HCT116 (cell line): Measurements from ENCODE around the gene VAV2. TPM values are rescaled to one million over a fixed set of nuclear protein-coding genes. Genes with fewer than 3 reads are reported as not detected.

ENCODE experiments used
- ATAC-seq: fragments of 200-7000 bp; cut with Tn5 transposase; 2 replicates; pipeline ENCODE4 v1.9.1; 2020; ENCODE audit warnings: mild to moderate bottlenecking, moderate library complexity
- BruUV-seq: library from RNA; stranded (reverse); fragments of 400-500 nt; replicated peaks from 2 replicates; lab custom pipeline; 2021; lab: Mats Ljungman, UMichigan
- CTCF ChIA-PET: fragments of 300-600 bp; sonication (Branson Sonifier 250); formaldehyde crosslinking; loops from one replicate; lab custom pipeline; 2021; ENCODE audit warnings: antibody characterized with exemption; lab: Charles Lee
- POLR2A ChIA-PET: fragments of 300-600, 350-600 bp; sonication (Branson Sonifier 250); formaldehyde crosslinking; loops from one replicate; lab custom pipeline; 2021; ENCODE audit warnings: antibody characterized with exemption; lab: Charles Lee
- RAD21 ChIA-PET, 2 experiments: fragments of 300-600 bp; sonication (Branson Sonifier 250); formaldehyde crosslinking; loops; one replicate each; lab custom pipeline; 2023; ENCODE audit warnings: low total read pairs in 2 of 2; ENCODE audit not compliant: uncharacterized antibody in 2 of 2, unreplicated experiment in 2 of 2, low non-redundant PET in 1 of 2; lab: Charles Lee
- DNase-seq: peaks from one replicate; pipeline ENCODE4 v3.0.0-alpha.2; 2010; ENCODE audit warnings: low read depth, low spot score
- H2AFZ ChIP-seq: fragments of 200-600 bp; shearing (Covaris generic), sonication (generic); 2 replicates; pipeline ENCODE4 v1.6.1; 2017; ENCODE audit warnings: low read depth, mixed run types, mixed read lengths, antibody characterized with exemption, low read length; ENCODE audit not compliant: poor library complexity, severe bottlenecking
- H3K27ac ChIP-seq: 2 replicates; pipeline ENCODE4 v1.5.1; 2012; ENCODE audit warnings: low read depth, low read length
- H3K27me3 ChIP-seq: fragments of 200-600 bp; sonication (generic); 2 replicates; pipeline ENCODE4 v1.6.1; 2016; ENCODE audit warnings: mixed run types, low read length, mixed read lengths; ENCODE audit not compliant: insufficient read depth
- H3K36me3 ChIP-seq, 2 experiments: fragments of 200-500 bp in 1 of 2; fragments of 200-600 bp in 1 of 2; sonication (Bioruptor generic) in 1 of 2; sonication (generic) in 1 of 2; 2 replicates each; pipeline versions ENCODE4 v1.5.1 to v1.6.1; 2014 to 2016; ENCODE audit warnings: low read length in 2 of 2, inconsistent platforms in 1 of 2, mixed read lengths in 1 of 2, mixed run types in 1 of 2; ENCODE audit not compliant: insufficient read depth in 2 of 2, control insufficient read depth in 1 of 2
- H3K4me1 ChIP-seq, 2 experiments: fragments of 200-600 bp in 1 of 2; sonication (generic) in 1 of 2; 2 replicates each; pipeline versions ENCODE4 v1.5.1 to v1.6.1; 2012 to 2017; ENCODE audit warnings: low read length in 2 of 2, inconsistent platforms in 1 of 2, mild to moderate bottlenecking in 1 of 2, mixed read lengths in 1 of 2, mixed run types in 1 of 2, moderate library complexity in 1 of 2; ENCODE audit not compliant: insufficient read depth in 2 of 2, control insufficient read depth in 1 of 2
- H3K4me2 ChIP-seq: fragments of 200-600 bp; sonication (generic); 2 replicates; pipeline ENCODE4 v1.6.1; 2017; ENCODE audit warnings: mixed run types, low read length, mixed read lengths
- H3K4me3 ChIP-seq, 2 experiments: fragments of 200-600 bp in 1 of 2; sonication (generic) in 1 of 2; replicated peaks in 1 of 2; 2 replicates each; pipeline ENCODE4 v1.5.1; 2011 to 2016; ENCODE audit warnings: low read length in 2 of 2, control low read depth in 1 of 2, low read depth in 1 of 2, mild to moderate bottlenecking in 1 of 2, mixed read lengths in 1 of 2, mixed run types in 1 of 2
- H3K79me2 ChIP-seq: fragments of 200-600 bp; sonication (generic); 2 replicates; pipeline ENCODE4 v1.6.1; 2017; ENCODE audit warnings: mild to moderate bottlenecking, mixed run types, low read length, moderate library complexity, mixed read lengths; ENCODE audit not compliant: insufficient read depth
- H3K9ac ChIP-seq: fragments of 200-600 bp; sonication (generic); 2 replicates; pipeline ENCODE4 v1.6.1; 2016; ENCODE audit warnings: low read length, mixed read lengths
- H3K9me2 ChIP-seq: fragments of 200-600 bp; sonication (generic), shearing (Covaris generic); 2 replicates; pipeline ENCODE4 v1.6.1; 2017; ENCODE audit warnings: mixed run types, mild to moderate bottlenecking, moderate library complexity; ENCODE audit not compliant: insufficient read depth
- H3K9me3 ChIP-seq, 2 experiments: fragments of 200-500 bp in 1 of 2; fragments of 200-600 bp in 1 of 2; sonication (Bioruptor generic) in 1 of 2; sonication (generic) in 1 of 2; 2 replicates each; pipeline ENCODE4 v1.6.1; 2014 to 2017; ENCODE audit warnings: low read length in 2 of 2, mixed read lengths in 2 of 2, inconsistent platforms in 1 of 2, low read depth in 1 of 2, mild to moderate bottlenecking in 1 of 2, mixed run types in 1 of 2, moderate library complexity in 1 of 2; ENCODE audit not compliant: control insufficient read depth in 1 of 2, insufficient read depth in 1 of 2
- H4K20me1 ChIP-seq: fragments of 200-600 bp; sonication (generic), shearing (Covaris generic); 2 replicates; pipeline ENCODE4 v1.6.1; 2017; ENCODE audit warnings: mixed run types, mild to moderate bottlenecking, moderate library complexity; ENCODE audit not compliant: insufficient read depth
- EGR1 ChIP-seq: IDR thresholded peaks from 2 replicates; pipeline ENCODE4 v1.6.1; 2012; ENCODE audit warnings: low read depth
- EZH2 ChIP-seq: fragments of 200-600 bp; sonication (generic); IDR thresholded peaks from 2 replicates; pipeline ENCODE4 v1.6.1; 2017; ENCODE audit warnings: antibody characterized with exemption, mixed run types
- JUND ChIP-seq: IDR thresholded peaks from 2 replicates; pipeline ENCODE4 v1.6.1; 2012
- MAX ChIP-seq: IDR thresholded peaks from 2 replicates; pipeline ENCODE4 v1.6.1; 2012
- POLR2A ChIP-seq: IDR thresholded peaks from 2 replicates; pipeline ENCODE4 v1.7.0; 2011; ENCODE audit warnings: borderline replicate concordance; ENCODE audit not compliant: insufficient read depth, insufficient read length; ENCODE audit errors: extremely low read depth
- POLR2AphosphoS5 ChIP-seq: IDR thresholded peaks from 2 replicates; pipeline ENCODE4 v1.6.1; 2011; ENCODE audit warnings: mild to moderate bottlenecking, low read depth, low read length, moderate library complexity
- RAD21 ChIP-seq: IDR thresholded peaks from 2 replicates; pipeline ENCODE4 v1.6.1; 2012; ENCODE audit warnings: low read depth, mild to moderate bottlenecking
- SIN3A ChIP-seq: IDR thresholded peaks from 2 replicates; pipeline ENCODE4 v1.6.1; 2012; ENCODE audit warnings: low read depth
- SRF ChIP-seq: IDR thresholded peaks from 2 replicates; pipeline ENCODE4 v1.6.1; 2012; ENCODE audit warnings: low read depth
- YY1 ChIP-seq: IDR thresholded peaks from 2 replicates; pipeline ENCODE4 v1.6.1; 2011; ENCODE audit warnings: low read length, low read depth, moderate library complexity, mild to moderate bottlenecking; ENCODE audit not compliant: insufficient replicate concordance; ENCODE audit errors: extremely low read depth
- ZBTB33 ChIP-seq: IDR thresholded peaks from 2 replicates; pipeline ENCODE4 v1.6.1; 2011; ENCODE audit warnings: mild to moderate bottlenecking, low read length, moderate library complexity; ENCODE audit not compliant: insufficient replicate concordance; ENCODE audit errors: extremely low read depth
- ZFX ChIP-seq: fragments of 450-650 bp; IDR thresholded peaks from 2 replicates; pipeline ENCODE4 v1.6.1; 2017
- intact Hi-C: fragments of 100-400 bp; cut with micrococcal nuclease; formaldehyde crosslinking; loops from 2 replicates; pipeline ENCODE4 v1.10.0; 2022
- total RNA-seq: library from RNA; stranded (reverse); gene quantifications from one replicate; pipeline ENCODE4 v1.2.1, GENCODE V29; 2021; ENCODE audit not compliant: unreplicated experiment
- TF ChIP-seq, protein P1 (sequence below): IDR thresholded peaks from 2 replicates; pipeline ENCODE4 v1.6.1; 2012; ENCODE audit warnings: low read depth

The VAV2 gene
- total RNA-seq, 1 experiment from 2014 or later: 33.2 TPM

GRCh38 chr9:133754688-133755227, 237.4 kb downstream of the VAV2 start:
- BruUV-seq: no TSS peak
- Histone ChIP-seq H2AFZ (no peak overlapping the region), H3K9ac (no peak overlapping the region), H3K36me3 (no peaks in the 10 kb centered on the region), H3K9me2 (no peaks in the 10 kb centered on the region), H3K4me3 (no peak overlapping the region), H3K27ac (no peak overlapping the region), H3K9me3 (no peaks in the 10 kb centered on the region), H3K27me3 (peaks cover 4% of the 10 kb centered on the region; the same call in 1 of the 2 replicates), H3K4me2 (no peak overlapping the region), H3K79me2 (no peaks in the 10 kb centered on the region), H4K20me1 (no peaks in the 10 kb centered on the region), H3K4me1 (peaks cover 0 to 5% of the 10 kb centered on the region in 2 experiments; a peak in 1 of 4 replicates)
- ATAC-seq (no peak), DNase-seq (no peak)
- CTCF ChIA-PET: no interaction called here
- no peak for TF ChIP-seq EZH2
- no peak for TF ChIP-seq POLR2AphosphoS5
- no peak for TF ChIP-seq EGR1
- no peak for TF ChIP-seq RAD21
- TF ChIP-seq, protein P1, sequence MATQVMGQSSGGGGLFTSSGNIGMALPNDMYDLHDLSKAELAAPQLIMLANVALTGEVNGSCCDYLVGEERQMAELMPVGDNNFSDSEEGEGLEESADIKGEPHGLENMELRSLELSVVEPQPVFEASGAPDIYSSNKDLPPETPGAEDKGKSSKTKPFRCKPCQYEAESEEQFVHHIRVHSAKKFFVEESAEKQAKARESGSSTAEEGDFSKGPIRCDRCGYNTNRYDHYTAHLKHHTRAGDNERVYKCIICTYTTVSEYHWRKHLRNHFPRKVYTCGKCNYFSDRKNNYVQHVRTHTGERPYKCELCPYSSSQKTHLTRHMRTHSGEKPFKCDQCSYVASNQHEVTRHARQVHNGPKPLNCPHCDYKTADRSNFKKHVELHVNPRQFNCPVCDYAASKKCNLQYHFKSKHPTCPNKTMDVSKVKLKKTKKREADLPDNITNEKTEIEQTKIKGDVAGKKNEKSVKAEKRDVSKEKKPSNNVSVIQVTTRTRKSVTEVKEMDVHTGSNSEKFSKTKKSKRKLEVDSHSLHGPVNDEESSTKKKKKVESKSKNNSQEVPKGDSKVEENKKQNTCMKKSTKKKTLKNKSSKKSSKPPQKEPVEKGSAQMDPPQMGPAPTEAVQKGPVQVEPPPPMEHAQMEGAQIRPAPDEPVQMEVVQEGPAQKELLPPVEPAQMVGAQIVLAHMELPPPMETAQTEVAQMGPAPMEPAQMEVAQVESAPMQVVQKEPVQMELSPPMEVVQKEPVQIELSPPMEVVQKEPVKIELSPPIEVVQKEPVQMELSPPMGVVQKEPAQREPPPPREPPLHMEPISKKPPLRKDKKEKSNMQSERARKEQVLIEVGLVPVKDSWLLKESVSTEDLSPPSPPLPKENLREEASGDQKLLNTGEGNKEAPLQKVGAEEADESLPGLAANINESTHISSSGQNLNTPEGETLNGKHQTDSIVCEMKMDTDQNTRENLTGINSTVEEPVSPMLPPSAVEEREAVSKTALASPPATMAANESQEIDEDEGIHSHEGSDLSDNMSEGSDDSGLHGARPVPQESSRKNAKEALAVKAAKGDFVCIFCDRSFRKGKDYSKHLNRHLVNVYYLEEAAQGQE: no peak
- TF ChIP-seq ZFX: no peak
- POLR2A ChIA-PET: no interaction called here
- RAD21 ChIA-PET: no interaction called here
- intact Hi-C loops: no loop called here

GRCh38 chr9:133754187-133754586, 237.9 kb downstream of the VAV2 start:
- ChIA-PET RAD21 (no interaction called here), POLR2A (no interaction called here)
- ATAC-seq (no peak), DNase-seq (no peak)
- Histone ChIP-seq H3K4me2 (no peak overlapping the region), H2AFZ (no peak overlapping the region), H3K4me1 (peaks cover 0 to under 1% of the 10 kb centered on the region in 2 experiments; a peak in 1 of 4 replicates), H3K4me3 (no peak overlapping the region), H4K20me1 (no peaks in the 10 kb centered on the region), H3K9ac (no peak overlapping the region), H3K27me3 (peaks cover 4% of the 10 kb centered on the region; the same call in 1 of the 2 replicates)
- intact Hi-C loops: no loop called here
- TF ChIP-seq SRF (no peak), YY1 (no peak), ZFX (no peak), SIN3A (no peak), ZBTB33 (no peak), MAX (no peak), JUND (no peak), POLR2A (no peak)
- TF ChIP-seq, all 23 proteins: peak for 0
- BruUV-seq: no TSS peak
- Histone ChIP-seq H3K27ac (no peak overlapping the region), H3K9me3 (no peaks in the 10 kb centered on the region), H3K9me2 (no peaks in the 10 kb centered on the region), H3K79me2 (no peaks in the 10 kb centered on the region), H3K36me3 (no peaks in the 10 kb centered on the region)
- CTCF ChIA-PET: no interaction called here
